GM21360 (cell line): ENCODE data around the gene TEX55.
"Not testable (repeated sequence)": the region's sequence is repeated elsewhere in the genome, so short reads cannot be mapped to it uniquely, and the experiment has no call there.

Experiments used
- ATAC-seq: cut with Tn5 transposase; IDR thresholded peaks from one replicate; pipeline ENCODE4 v1.9.1; 2021; ENCODE audit warnings: mild to moderate bottlenecking, moderate library complexity; ENCODE audit not compliant: unreplicated experiment

Gene TEX55

DNA sequence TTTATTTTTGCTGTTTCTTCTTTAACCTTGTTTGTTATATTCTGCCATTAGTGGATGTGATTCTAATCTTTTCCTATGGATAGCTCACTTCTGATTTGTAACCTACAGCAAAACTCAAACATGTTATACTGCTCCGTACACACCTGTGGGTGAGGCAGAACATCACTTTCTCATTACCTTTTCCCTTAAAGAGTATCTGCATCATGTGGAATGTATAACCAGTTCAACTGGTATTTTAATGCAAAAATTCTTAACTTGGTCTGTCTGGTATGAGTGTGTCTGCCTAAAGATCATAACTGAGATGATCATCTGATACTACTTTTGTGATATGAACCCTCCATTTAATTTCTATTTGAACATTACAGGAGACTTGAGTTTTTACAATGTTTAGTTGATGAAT is 14.4 kb downstream of the TEX55 start:
- ATAC-seq: no peak

GRCh38 chr3:119160815-119161214 is 14.8 kb downstream of the TEX55 start:
- ATAC-seq: no peak

DNA sequence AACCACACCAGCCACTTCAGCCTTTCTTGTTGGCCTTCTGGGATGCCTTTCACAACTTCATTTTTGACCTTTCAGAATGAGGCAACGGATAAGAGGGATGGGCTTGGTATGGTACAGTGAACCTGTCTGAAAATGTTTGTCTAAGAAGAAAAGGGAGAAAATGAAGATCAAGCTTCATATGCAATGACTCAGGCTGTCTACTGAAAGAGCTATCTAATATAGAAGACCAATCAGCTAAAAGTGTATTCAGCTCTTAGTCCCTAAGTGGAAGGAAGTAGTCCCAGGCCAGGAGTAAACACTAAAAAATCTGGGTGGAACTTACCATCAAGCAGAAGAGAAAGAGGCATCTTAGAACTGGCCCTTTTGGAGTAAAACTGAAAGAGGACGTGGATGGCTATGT is 15.3 kb downstream of the TEX55 start:
- ATAC-seq: no peak

GRCh38 chr3:119164745-119165144 is 18.8 kb downstream of the TEX55 start:
- ATAC-seq: not testable (repeated sequence)

DNA sequence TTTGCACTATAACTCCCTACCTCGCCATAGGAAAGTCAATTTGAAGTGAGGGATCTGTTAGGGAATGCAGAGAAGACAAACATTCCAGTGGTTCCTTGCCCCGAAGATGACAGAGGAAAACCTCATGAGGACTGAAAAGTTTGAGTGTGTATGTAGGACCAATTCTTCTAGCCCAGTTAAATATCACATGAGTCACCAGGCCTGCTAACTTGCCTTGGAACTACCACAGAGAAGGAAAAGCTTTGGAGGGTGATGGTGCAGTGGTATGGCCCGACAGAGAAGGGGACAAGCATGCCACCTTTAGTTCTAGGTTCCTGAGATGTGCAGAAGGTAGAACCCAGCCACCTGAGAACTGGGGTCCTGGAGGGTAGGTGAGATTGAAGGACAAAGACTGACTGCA is 24.9 kb downstream of the TEX55 start:
- ATAC-seq: no peak

DNA sequence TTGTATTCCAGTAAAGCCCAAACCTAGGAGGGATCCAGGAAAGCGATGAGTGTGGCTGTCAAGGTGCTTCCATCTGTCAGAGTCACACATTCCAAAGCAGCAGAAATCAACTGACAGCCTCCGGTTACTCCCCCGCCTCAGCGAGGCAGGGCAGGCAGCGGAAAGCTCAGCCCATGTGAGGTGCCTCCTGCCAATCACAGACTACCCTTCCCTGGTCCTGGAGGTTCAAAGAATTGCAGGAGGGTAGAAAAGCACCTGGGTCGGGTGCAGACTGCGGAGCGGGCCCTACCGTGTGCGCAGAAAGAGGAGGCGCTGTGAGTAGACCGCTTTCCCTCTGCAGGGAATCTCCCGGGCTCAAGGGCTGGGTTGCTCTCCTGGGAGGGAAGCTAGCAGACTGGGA is 27.4 kb downstream of the TEX55 start, which contains the start of gene UPK1B:
UPK1B (plus strand) TSS at position 274 of the 400 bp plus-strand sequence. CDS start 13,144 bp downstream, outside the sequence.
- no peak for ATAC-seq

DNA sequence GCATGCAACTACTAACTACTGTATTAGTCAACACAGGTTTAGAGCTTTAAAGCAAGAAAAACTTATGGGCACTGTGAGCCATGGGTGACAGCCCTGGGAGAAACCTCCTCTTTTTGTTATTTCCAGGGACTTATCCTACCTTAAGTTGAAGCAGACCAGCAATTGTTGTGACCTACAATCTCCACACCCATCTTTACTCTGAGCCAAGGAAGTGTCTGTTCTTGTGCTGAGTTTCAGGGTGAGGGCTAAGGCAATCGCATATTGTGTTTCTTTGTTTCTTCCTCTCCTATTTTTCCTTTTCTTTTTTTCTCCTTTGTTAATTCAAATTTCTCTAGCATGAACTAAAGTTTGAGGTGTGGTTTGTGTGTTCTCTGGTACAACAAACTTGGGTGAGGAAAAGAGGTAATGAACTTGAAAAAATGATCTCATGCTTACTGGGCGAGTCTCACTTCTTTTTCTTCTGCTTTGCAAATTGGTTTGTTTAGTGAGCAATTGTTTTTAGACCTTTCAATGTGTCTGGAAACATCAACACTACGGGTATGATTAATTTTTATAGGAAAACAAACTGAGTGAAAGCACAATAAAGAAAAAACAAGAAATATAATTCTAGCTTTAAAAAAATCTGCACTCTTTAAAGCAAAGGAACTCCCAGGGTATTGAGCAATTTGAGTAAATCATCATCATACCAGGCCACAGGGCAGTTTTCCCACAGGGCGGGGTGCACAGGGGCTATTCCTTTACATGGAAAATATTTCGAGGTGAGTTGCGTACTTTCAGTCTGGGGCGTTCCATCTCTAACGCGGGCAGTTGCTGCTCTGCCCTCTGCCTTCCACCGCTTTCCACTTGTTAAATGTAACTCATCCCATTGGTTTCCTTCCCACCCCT is 30.1 kb downstream of the TEX55 start:
- ATAC-seq: no peak

GRCh38 chr3:119176778-119177177 is 30.8 kb downstream of the TEX55 start:
- ATAC-seq: no peak

DNA sequence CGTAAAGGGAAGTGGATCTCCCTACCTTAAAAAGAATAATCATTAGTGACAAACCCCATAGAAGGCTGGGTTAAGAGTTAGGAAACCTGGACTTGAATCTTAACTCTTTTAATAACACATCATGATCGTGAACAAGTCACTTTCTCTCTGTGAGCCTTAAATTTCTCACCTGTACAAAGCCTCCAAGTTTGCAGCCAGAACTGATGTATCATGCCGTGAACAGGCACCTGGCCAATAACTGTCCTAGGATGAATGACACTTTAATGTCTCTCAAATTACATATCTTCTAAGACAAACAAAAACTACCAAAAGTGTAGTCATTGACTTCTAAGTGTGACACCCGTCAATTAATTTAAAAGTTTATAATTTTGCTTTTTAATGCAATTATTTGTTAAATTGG is 31.4 kb downstream of the TEX55 start:
- no peak for ATAC-seq

DNA sequence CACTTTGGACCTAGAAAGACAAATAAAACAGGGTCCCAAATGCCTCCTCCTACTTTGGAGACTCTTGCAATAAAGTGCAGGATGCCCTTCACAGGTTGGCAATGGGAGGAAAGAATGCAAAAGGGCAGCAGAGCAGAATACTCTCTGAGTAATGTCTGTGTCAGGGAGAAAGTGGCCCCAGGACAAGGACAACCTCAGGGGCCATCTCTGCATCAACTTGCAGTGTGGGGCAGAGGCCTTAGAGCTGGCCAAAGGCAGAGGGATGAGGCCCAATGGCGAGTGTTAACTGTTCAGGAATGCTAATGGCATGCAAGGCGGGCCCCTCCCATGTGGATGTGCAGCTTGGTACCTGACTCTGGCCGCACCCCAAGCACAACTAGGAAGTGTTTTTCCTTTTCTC is 35.8 kb downstream of the TEX55 start:
- no peak for ATAC-seq

- ATAC-seq: no peak
Measured at GRCh38 chr3:119184111-119184510, 38.1 kb downstream of the TEX55 start.

- ATAC-seq: no peak
Measured at GRCh38 chr3:119184796-119185570, 39.0 kb downstream of the TEX55 start.

DNA sequence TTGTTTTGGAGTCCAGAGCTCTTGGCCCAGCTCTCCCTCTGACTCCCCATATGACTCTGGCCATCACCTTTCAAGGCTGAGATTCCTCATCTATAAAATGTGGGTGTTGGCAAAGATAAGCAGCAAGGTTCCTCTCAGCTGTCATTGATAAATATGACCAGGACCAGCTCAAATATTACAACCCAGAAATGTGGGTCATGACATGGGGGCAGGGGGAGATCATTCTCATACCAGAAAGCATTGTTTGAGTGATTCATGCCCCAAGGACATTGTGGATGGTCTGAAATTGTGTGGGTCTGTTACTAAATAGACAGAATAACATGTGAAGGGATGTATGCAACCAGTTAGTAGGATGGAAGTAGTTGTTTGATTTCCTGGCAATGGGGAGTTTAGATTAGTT is 41.3 kb downstream of the TEX55 start:
- no peak for ATAC-seq

- no peak for ATAC-seq
Measured at GRCh38 chr3:119191800-119192199, 45.8 kb downstream of the TEX55 start.

DNA sequence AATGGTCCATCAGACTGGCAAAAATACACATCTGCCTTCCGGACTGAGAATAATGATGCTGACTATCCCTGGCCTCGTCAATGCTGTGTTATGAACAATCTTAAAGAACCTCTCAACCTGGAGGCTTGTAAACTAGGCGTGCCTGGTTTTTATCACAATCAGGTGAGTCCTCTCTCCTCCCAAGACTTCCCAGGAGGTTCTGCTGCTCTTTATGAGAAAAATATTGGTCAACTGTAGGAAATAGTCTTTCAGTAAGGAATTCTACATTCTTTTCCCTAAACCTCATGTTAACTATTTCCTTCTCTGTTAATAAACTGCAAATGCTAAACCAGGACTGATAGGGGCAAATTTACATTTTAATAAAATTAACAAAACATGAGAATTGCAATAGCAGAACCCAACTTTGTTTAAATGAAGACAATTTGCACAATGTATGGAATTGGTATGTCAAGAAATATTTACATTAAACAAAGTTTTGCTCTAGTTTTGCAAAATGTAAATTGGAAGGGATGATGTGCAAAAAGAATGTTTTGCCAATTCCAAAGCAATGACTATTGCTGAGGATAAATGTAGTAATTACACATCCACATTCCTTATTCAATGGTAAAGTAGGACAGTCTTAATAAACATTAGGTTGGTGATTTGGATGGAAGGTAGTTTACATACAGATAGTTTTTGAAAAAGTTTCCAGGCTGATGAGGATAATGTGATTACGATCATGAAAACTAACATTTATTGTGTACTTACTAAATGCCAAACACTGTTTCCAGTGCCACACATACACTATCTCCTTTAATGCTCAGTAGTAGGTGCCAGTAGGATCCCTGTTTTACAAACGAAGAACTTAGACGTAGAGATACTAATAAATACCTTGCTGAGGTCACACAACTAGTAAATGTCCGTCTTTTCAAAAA is 48.5 kb downstream of the TEX55 start:
- ATAC-seq: no peak

- no peak for ATAC-seq
Measured at GRCh38 chr3:119195151-119195476, 49.1 kb downstream of the TEX55 start.

DNA sequence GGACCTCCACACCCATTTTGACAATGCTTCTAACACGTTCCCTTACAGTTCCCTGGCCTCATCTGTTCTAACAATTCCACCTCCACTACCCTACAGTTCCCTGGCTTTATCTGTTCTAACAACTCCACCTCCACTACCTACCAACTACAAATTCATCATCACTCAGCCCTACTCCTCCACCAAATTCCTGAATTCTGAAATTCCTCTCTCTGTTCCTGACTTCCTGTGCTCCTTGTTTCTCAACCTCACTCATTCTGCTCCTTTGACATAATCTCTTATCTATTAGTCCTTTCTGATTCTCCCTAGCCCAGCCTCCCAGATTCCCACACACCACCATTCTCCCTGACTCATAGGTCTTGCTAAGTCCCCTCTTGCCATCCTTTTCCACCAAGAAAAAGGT is 49.9 kb downstream of the TEX55 start:
- no peak for ATAC-seq
